Gastrocnemius medialis (tissue), 4 donors: ENCODE measurements around the gene HAGHL. TPM values are rescaled to one million over a fixed set of nuclear protein-coding genes. Genes with fewer than 3 reads are reported as not detected.

Experiments
- ATAC-seq, 2 donors: fragments of 150-250 bp; one replicate each; pipeline ENCODE4 v1.9.1; 2016
- DNase-seq, 2 donors: peaks; one replicate each; pipeline ENCODE4 v3.0.0-alpha.2; 2019
- H3K27ac ChIP-seq, 4 donors: fragments of 200-600 bp; sonication (generic); 1 replicate in 1 of 4; 2 replicates in 3 of 4; pipeline ENCODE4 v1.5.1; 2016 to 2018; ENCODE audit warnings: mild to moderate bottlenecking in 2 of 4, moderate library complexity in 1 of 4
- H3K27me3 ChIP-seq, 3 donors: fragments of 200-600 bp; sonication (generic) in 2 of 3; 1 replicate in 1 of 3; 2 replicates in 2 of 3; pipeline versions ENCODE4 v1.5.1 to v1.6.0; 2016 to 2019; ENCODE audit warnings: mild to moderate bottlenecking in 1 of 3, moderate library complexity in 1 of 3
- H3K36me3 ChIP-seq, 2 donors: fragments of 200-600 bp; sonication (generic) in 1 of 2; one replicate each; pipeline ENCODE4 v1.5.1; 2017 to 2018
- H3K4me1 ChIP-seq, 2 donors: fragments of 200-600 bp; sonication (generic) in 1 of 2; one replicate each; pipeline ENCODE4 v1.5.1; 2016 to 2017; ENCODE audit warnings: mild to moderate bottlenecking in 2 of 2
- H3K4me3 ChIP-seq, 4 donors: fragments of 200-600 bp; sonication (generic) in 3 of 4; 1 replicate in 1 of 4; 2 replicates in 3 of 4; pipeline ENCODE4 v1.5.1; 2016 to 2019; ENCODE audit warnings: mild to moderate bottlenecking in 2 of 4
- H3K9me3 ChIP-seq, 3 donors: fragments of 200-600 bp; sonication (generic) in 2 of 3; 1 replicate in 1 of 3; 2 replicates in 2 of 3; pipeline ENCODE4 v1.5.1; 2016 to 2019
- CTCF ChIP-seq, 5 experiments: fragments of 450-650 bp in 3 of 5; fragments of 200-600 bp in 2 of 5; sonication (generic) in 2 of 5; IDR thresholded peaks in 4 of 5; conservative IDR thresholded peaks in 1 of 5; 1 replicate in 4 of 5; 2 replicates in 1 of 5; pipeline ENCODE4 v1.5.1; 2016 to 2019; ENCODE audit warnings: antibody characterized with exemption in 5 of 5, mild to moderate bottlenecking in 3 of 5, moderate library complexity in 3 of 5
- POLR2A ChIP-seq, 2 donors: fragments of 450-650 bp; IDR thresholded peaks; one replicate each; pipeline ENCODE4 v1.6.1; 2017; ENCODE audit warnings: antibody characterized with exemption in 2 of 2, mild to moderate bottlenecking in 2 of 2, moderate library complexity in 2 of 2
- in situ Hi-C, 4 donors: fragments of 200-750 bp; cut with MboI; loops; one replicate each; pipeline versions ENCODE4 v1.15.0 to v1.8.0; 2017; ENCODE audit warnings: low sequenced_read_pairs in 4 of 4
- intact Hi-C: fragments of 100-400 bp; cut with DNase I; formaldehyde crosslinking; loops from one replicate; pipeline ENCODE4 v1.15.1; 2023; ENCODE audit warnings: low total_unique reads
- total RNA-seq, 4 donors: library from RNA; depleted of rRNA; stranded (reverse); fragments of >200 nt; gene quantifications; one replicate each; pipeline versions ENCODE4 v1.1.0 to v1.2.3, GENCODE V29; 2016

The HAGHL gene
- total RNA-seq, 4 donors from 2014 or later: 0.27 to 0.42 TPM; not detected in 2

- no peak for TF ChIP-seq CTCF (IDR thresholded peaks at IDR 0.05 in 4 of 5, conservative IDR thresholded peaks at IDR 0.05 in 1 of 5)
- TF ChIP-seq POLR2A (IDR thresholded peaks at IDR 0.05): no peak
- intact Hi-C loops (no loop called here), in situ Hi-C loops (no loop called here)
- Histone ChIP-seq H3K4me3 (no peak overlapping the region), H3K27me3 (peaks cover 51 to 63% (median 57%) of the 10 kb centered on the region in 3 donors), H3K27ac (no peak overlapping the region), H3K4me1 (peaks cover 4 to 10% of the 10 kb centered on the region in 2 donors), H3K9me3 (no peaks in the 10 kb centered on the region), H3K36me3 (no peaks in the 10 kb centered on the region)
- ATAC-seq (no peak), DNase-seq (no peak)
These were observed 32.6 kb upstream of the HAGHL start for GRCh38 chr16:694187-694862.

GRCh38 chr16:694863-695354 lies 32.0 kb upstream of the HAGHL start:
- in situ Hi-C loops (no loop called here), intact Hi-C loops (no loop called here)
- Histone ChIP-seq H3K36me3 (no peaks in the 10 kb centered on the region), H3K4me1 (peaks cover 0 to 4% of the 10 kb centered on the region in 2 donors), H3K4me3 (no peak overlapping the region), H3K27me3 (peaks cover 57 to 69% (median 62%) of the 10 kb centered on the region in 3 donors), H3K27ac (no peak overlapping the region), H3K9me3 (no peaks in the 10 kb centered on the region)
- no peak for TF ChIP-seq POLR2A (IDR thresholded peaks at IDR 0.05)
- no peak for TF ChIP-seq CTCF (IDR thresholded peaks at IDR 0.05 in 4 of 5, conservative IDR thresholded peaks at IDR 0.05 in 1 of 5)
- no peak for DNase-seq
- no peak for ATAC-seq

- no peak for DNase-seq
- no peak for TF ChIP-seq POLR2A (IDR thresholded peaks at IDR 0.05)
- no peak for TF ChIP-seq CTCF (IDR thresholded peaks at IDR 0.05 in 4 of 5, conservative IDR thresholded peaks at IDR 0.05 in 1 of 5)
- Histone ChIP-seq H3K4me1 (peaks cover 0 to 2% of the 10 kb centered on the region in 2 donors), H3K36me3 (no peaks in the 10 kb centered on the region), H3K9me3 (no peaks in the 10 kb centered on the region), H3K4me3 (peak overlapping the region in 2 of 4 donors; percentile 25 to 34), H3K27me3 (peaks cover 63 to 75% (median 68%) of the 10 kb centered on the region in 3 donors), H3K27ac (no peak overlapping the region)
- in situ Hi-C loops (no loop called here), intact Hi-C loops (no loop called here)
- no peak for ATAC-seq
These were observed 31.4 kb upstream of the HAGHL start for GRCh38 chr16:695355-696089.

- H3K36me3 ChIP-seq: no peaks in the 10 kb centered on the region
- H3K9me3 ChIP-seq: no peaks in the 10 kb centered on the region
- no peak overlapping the region for H3K4me3 ChIP-seq
- DNase-seq: no peak
- no peaks in the 10 kb centered on the region for H3K4me1 ChIP-seq
- H3K27me3 ChIP-seq: peaks cover 76 to 84% (median 84%) of the 10 kb centered on the region in 3 donors
- TF ChIP-seq CTCF (IDR thresholded peaks at IDR 0.05 in 4 of 5, conservative IDR thresholded peaks at IDR 0.05 in 1 of 5): no peak
- TF ChIP-seq POLR2A (IDR thresholded peaks at IDR 0.05): no peak
- H3K27ac ChIP-seq: no peak overlapping the region
- intact Hi-C loops: no loop called here
- in situ Hi-C loops: no loop called here
- no peak for ATAC-seq
These were observed 27.8 kb upstream of the HAGHL start for GRCh38 chr16:698911-699671.
